ENCODE measurements around the gene PCYOX1L. TPM values are rescaled to one million over a fixed set of nuclear protein-coding genes. Genes with fewer than 3 reads are reported as not detected.

Gene PCYOX1L
- polyA plus RNA-seq, 3 donors, result 9.8 to 31.8 (median 13.5) TPM

GRCh38 chr5:149315753-149316152 lies 42.1 kb upstream of the PCYOX1L start:
- H3K4me1 Mint-ChIP-seq, result peaks cover 4% of the 10 kb centered on the region
- H3K36me3 Mint-ChIP-seq, result no peaks in the 10 kb centered on the region
- Histone ChIP-seq H3K36me3 (replicated peaks in 1 of 2; ENCODE audit: control insufficient read depth in 1 of 2, insufficient read depth in 2 of 2, low read length in 2 of 2) (no peaks in the 10 kb centered on the region), H3K27ac (ENCODE audit: low read depth in 1 of 2, low read length in 2 of 2) (no peak overlapping the region), H2AFZ (ENCODE audit: insufficient read depth, low read depth, low read length, poor library complexity, severe bottlenecking) (no peak overlapping the region), H3K9me3 (replicated peaks in 1 of 2; ENCODE audit: control insufficient read depth in 1 of 2, insufficient read depth in 1 of 2, low read length in 2 of 2) (no peaks in the 10 kb centered on the region), H3K9ac (ENCODE audit: insufficient read depth, low read length, poor library complexity, severe bottlenecking) (no peak overlapping the region), H3K4me1 (ENCODE audit: control insufficient read depth in 1 of 2, insufficient read depth in 2 of 2, low read length in 2 of 2) (no peaks in the 10 kb centered on the region), H3K79me2 (ENCODE audit: insufficient read depth, low read length) (no peaks in the 10 kb centered on the region), H3K27me3 (ENCODE audit: control insufficient read depth in 2 of 2, insufficient read depth in 2 of 2, low read length in 2 of 2) (no peaks in the 10 kb centered on the region), H4K20me1 (ENCODE audit: insufficient read depth, low read length) (no peaks in the 10 kb centered on the region), H3K4me2 (replicated peaks; ENCODE audit: extremely low read depth, low read length, poor library complexity, severe bottlenecking) (no peak overlapping the region), H3K4me3 (replicated peaks in 1 of 3; ENCODE audit: low read depth in 2 of 3, low read length in 3 of 3) (no peak overlapping the region)
- no peak for TF ChIP-seq CTCF (IDR thresholded peaks at IDR 0.05)
- H3K27ac Mint-ChIP-seq, result no peak overlapping the region
- DNase-seq, result no peak
- H3K4me3 Mint-ChIP-seq, result no peak overlapping the region
- intact Hi-C loops (cut with micrococcal nuclease), result loop anchor here (2.0 to 5.0 kb wide), 2 partner anchors 55 to 57 kb away; no protein-coding TSS in a partner anchor
- 96% methylated on average over 5 of the region's 6 CpGs for WGBS (ENCODE audit: insufficient coverage)
- H3K27me3 Mint-ChIP-seq (ENCODE audit: low read depth in 3 of 3), result peaks cover 0 to 6% (median 0%) of the 10 kb centered on the region in 3 donors
- no peaks in the 10 kb centered on the region for H3K9me3 Mint-ChIP-seq

GRCh38 chr5:149317281-149318048 lies 40.4 kb upstream of the PCYOX1L start:
- Histone ChIP-seq H4K20me1 (ENCODE audit: insufficient read depth, low read length) (no peaks in the 10 kb centered on the region), H3K9ac (ENCODE audit: insufficient read depth, low read length, poor library complexity, severe bottlenecking) (no peak overlapping the region), H3K4me1 (ENCODE audit: control insufficient read depth in 1 of 2, insufficient read depth in 2 of 2, low read length in 2 of 2) (no peaks in the 10 kb centered on the region), H3K79me2 (ENCODE audit: insufficient read depth, low read length) (no peaks in the 10 kb centered on the region), H2AFZ (ENCODE audit: insufficient read depth, low read depth, low read length, poor library complexity, severe bottlenecking) (no peak overlapping the region), H3K4me3 (replicated peaks in 1 of 3; ENCODE audit: low read depth in 2 of 3, low read length in 3 of 3) (no peak overlapping the region), H3K36me3 (replicated peaks in 1 of 2; ENCODE audit: control insufficient read depth in 1 of 2, insufficient read depth in 2 of 2, low read length in 2 of 2) (no peaks in the 10 kb centered on the region), H3K9me3 (replicated peaks in 1 of 2; ENCODE audit: control insufficient read depth in 1 of 2, insufficient read depth in 1 of 2, low read length in 2 of 2) (no peaks in the 10 kb centered on the region), H3K27ac (ENCODE audit: low read depth in 1 of 2, low read length in 2 of 2) (no peak overlapping the region), H3K27me3 (ENCODE audit: control insufficient read depth in 2 of 2, insufficient read depth in 2 of 2, low read length in 2 of 2) (no peaks in the 10 kb centered on the region), H3K4me2 (replicated peaks; ENCODE audit: extremely low read depth, low read length, poor library complexity, severe bottlenecking) (no peak overlapping the region)
- no peak overlapping the region for H3K27ac Mint-ChIP-seq
- DNase-seq, result peak; percentile 16 to 30 (median 18)
- no peaks in the 10 kb centered on the region for H3K36me3 Mint-ChIP-seq
- intact Hi-C loops (cut with micrococcal nuclease), result loop anchor here in 1 of 2 donors (5.0 kb wide), 1 partner anchor 55 kb away; no protein-coding TSS in a partner anchor
- no peaks in the 10 kb centered on the region for H3K9me3 Mint-ChIP-seq
- 91% methylated on average over 12 of the region's 14 CpGs for WGBS (ENCODE audit: insufficient coverage)
- H3K27me3 Mint-ChIP-seq (ENCODE audit: low read depth in 3 of 3), result peaks cover 0 to 6% (median 2%) of the 10 kb centered on the region in 3 donors
- TF ChIP-seq CTCF (IDR thresholded peaks at IDR 0.05), result peak; percentile 79
- H3K4me3 Mint-ChIP-seq, result no peak overlapping the region
- H3K4me1 Mint-ChIP-seq, result no peaks in the 10 kb centered on the region

All from CD14-positive monocyte (primary cell).